Loucy (cell line): ENCODE measurements around the gene BCL2.

Experiments
- H2AFZ ChIP-seq: fragments of 200-600 bp; sonication (generic); 2 replicates; pipeline ENCODE4 v1.6.0; 2016; ENCODE audit warnings: antibody characterized with exemption, mild to moderate bottlenecking, low read length, moderate library complexity
- H3F3A ChIP-seq: fragments of 200-600 bp; 2 replicates; pipeline ENCODE4 v1.6.0; 2016; ENCODE audit warnings: antibody characterized with exemption, low read depth, mild to moderate bottlenecking
- H3K27me3 ChIP-seq: fragments of 200-600 bp; sonication (generic); 2 replicates; pipeline ENCODE4 v1.6.1; 2014; ENCODE audit warnings: low read length, mild to moderate bottlenecking; ENCODE audit not compliant: insufficient read depth, poor library complexity, severe bottlenecking
- H3K36me3 ChIP-seq: fragments of 200-600 bp; sonication (generic); 2 replicates; pipeline ENCODE4 v1.6.1; 2016; ENCODE audit warnings: low read length; ENCODE audit not compliant: insufficient read depth
- H3K4me1 ChIP-seq: fragments of 200-600 bp; sonication (generic); 2 replicates; pipeline ENCODE4 v1.5.1; 2014; ENCODE audit warnings: low read length, mild to moderate bottlenecking; ENCODE audit not compliant: insufficient read depth, poor library complexity, severe bottlenecking
- H3K4me2 ChIP-seq: fragments of 200-600 bp; sonication (generic); 2 replicates; pipeline ENCODE4 v1.6.0; 2014; ENCODE audit warnings: antibody characterized with exemption, low read length, low read depth, mild to moderate bottlenecking; ENCODE audit not compliant: poor library complexity, severe bottlenecking
- H3K4me3 ChIP-seq: fragments of 200-600 bp; sonication (generic); 2 replicates; pipeline ENCODE4 v1.5.1; 2014; ENCODE audit warnings: low read length, mild to moderate bottlenecking, mixed read lengths; ENCODE audit not compliant: poor library complexity, severe bottlenecking
- H3K79me2 ChIP-seq: fragments of 200-600 bp; sonication (generic); 2 replicates; pipeline ENCODE4 v1.6.1; 2014; ENCODE audit warnings: low read length; ENCODE audit not compliant: insufficient read depth
- H3K9ac ChIP-seq: fragments of 200-600 bp; sonication (generic); 2 replicates; pipeline ENCODE4 v1.6.0; 2014; ENCODE audit warnings: mild to moderate bottlenecking, low read depth, low read length, moderate library complexity; ENCODE audit not compliant: poor library complexity, severe bottlenecking
- H3K9me2 ChIP-seq: fragments of 200-600 bp; sonication (generic); replicated peaks from 2 replicates; pipeline ENCODE4 v1.6.1; 2016; ENCODE audit warnings: low read depth, low read length, mixed read lengths
- H3K9me3 ChIP-seq: fragments of 200-600 bp; sonication (generic); 2 replicates; pipeline ENCODE4 v1.6.1; 2014; ENCODE audit warnings: mild to moderate bottlenecking, antibody characterized with exemption, low read length, low read depth; ENCODE audit not compliant: insufficient read depth
- H4K20me1 ChIP-seq: fragments of 200-600 bp; sonication (generic); 2 replicates; pipeline ENCODE4 v1.6.0; 2014; ENCODE audit warnings: antibody characterized with exemption, low read length, mild to moderate bottlenecking; ENCODE audit not compliant: insufficient read depth, poor library complexity, severe bottlenecking
- EZH2phosphoT487 ChIP-seq: fragments of 200-600 bp; IDR thresholded peaks from 2 replicates; pipeline ENCODE4 v1.6.1; 2018; ENCODE audit warnings: antibody characterized with exemption, mild to moderate bottlenecking, moderate library complexity, borderline replicate concordance
- TF ChIP-seq, protein P1 (sequence below): fragments of 200-600 bp; sonication (generic); conservative IDR thresholded peaks from 2 replicates; pipeline ENCODE4 v1.5.1; 2014; ENCODE audit warnings: mild to moderate bottlenecking, antibody characterized with exemption, low read length

Gene BCL2

DNA sequence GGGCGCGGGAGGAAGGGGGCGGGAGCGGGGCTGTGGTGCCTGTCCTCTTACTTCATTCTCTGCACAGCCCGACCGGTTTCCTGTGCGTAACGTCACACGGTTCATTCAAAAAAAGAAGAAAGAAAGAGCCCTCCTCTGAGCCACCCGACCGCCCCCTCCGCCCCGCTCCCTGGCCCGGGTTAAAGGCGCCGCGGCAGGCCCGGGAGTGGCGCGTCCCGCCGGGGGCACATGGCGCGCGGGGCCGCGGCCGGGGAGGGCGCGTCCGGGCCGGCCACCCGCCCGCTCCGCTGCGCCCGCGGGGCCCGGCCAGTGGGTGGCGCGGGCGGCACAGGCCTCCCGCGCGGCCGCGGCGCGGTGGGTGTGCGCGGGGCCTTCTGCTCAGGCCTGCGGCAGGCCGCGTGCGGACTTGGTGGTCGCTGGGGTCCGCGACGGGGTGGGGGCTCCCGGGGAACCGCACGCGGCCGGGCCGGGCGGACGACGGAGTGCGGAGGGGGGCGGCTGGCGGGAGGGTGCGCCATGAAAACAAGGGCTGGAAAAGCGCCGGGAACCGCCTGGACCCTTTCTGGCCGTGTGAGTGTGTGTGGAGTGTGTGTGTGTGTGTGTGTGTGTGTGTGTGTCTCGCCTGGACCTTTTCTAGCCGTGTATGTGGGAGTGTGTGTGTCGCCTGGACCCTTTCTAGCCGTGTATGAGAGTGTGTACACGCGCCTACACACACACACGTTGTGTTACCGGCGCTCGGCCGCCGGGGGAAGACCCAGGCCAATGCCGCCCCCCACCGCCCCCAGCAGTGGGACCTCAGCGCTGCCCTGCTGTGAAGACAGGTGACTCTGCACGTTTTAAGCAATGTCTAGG is 780 bp upstream of the BCL2 start:
- H3F3A ChIP-seq, result peaks cover 8% of the 10 kb centered on the region; the same call in 1 of the 2 replicates
- peaks cover 44% of the 10 kb centered on the region for H3K4me1 ChIP-seq
- TF ChIP-seq, protein P1, sequence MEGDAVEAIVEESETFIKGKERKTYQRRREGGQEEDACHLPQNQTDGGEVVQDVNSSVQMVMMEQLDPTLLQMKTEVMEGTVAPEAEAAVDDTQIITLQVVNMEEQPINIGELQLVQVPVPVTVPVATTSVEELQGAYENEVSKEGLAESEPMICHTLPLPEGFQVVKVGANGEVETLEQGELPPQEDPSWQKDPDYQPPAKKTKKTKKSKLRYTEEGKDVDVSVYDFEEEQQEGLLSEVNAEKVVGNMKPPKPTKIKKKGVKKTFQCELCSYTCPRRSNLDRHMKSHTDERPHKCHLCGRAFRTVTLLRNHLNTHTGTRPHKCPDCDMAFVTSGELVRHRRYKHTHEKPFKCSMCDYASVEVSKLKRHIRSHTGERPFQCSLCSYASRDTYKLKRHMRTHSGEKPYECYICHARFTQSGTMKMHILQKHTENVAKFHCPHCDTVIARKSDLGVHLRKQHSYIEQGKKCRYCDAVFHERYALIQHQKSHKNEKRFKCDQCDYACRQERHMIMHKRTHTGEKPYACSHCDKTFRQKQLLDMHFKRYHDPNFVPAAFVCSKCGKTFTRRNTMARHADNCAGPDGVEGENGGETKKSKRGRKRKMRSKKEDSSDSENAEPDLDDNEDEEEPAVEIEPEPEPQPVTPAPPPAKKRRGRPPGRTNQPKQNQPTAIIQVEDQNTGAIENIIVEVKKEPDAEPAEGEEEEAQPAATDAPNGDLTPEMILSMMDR, result peak; percentile 14; the same call in 1 of the 2 replicates
- no peak for TF ChIP-seq EZH2phosphoT487
- H3K4me2 ChIP-seq, result peak overlapping the region; percentile 70
- H3K36me3 ChIP-seq, result no peaks in the 10 kb centered on the region
- H4K20me1 ChIP-seq, result peaks cover 35% of the 10 kb centered on the region
- H3K9ac ChIP-seq, result peak overlapping the region; percentile 84
- peaks cover 7% of the 10 kb centered on the region for H3K27me3 ChIP-seq
- H3K4me3 ChIP-seq, result peak overlapping the region; percentile 76
- peaks cover 42% of the 10 kb centered on the region for H3K79me2 ChIP-seq
- peak overlapping the region; percentile 62; the same call in 1 of the 2 replicates for H2AFZ ChIP-seq
- no peaks in the 10 kb centered on the region for H3K9me2 ChIP-seq
- H3K9me3 ChIP-seq, result no peaks in the 10 kb centered on the region

DNA sequence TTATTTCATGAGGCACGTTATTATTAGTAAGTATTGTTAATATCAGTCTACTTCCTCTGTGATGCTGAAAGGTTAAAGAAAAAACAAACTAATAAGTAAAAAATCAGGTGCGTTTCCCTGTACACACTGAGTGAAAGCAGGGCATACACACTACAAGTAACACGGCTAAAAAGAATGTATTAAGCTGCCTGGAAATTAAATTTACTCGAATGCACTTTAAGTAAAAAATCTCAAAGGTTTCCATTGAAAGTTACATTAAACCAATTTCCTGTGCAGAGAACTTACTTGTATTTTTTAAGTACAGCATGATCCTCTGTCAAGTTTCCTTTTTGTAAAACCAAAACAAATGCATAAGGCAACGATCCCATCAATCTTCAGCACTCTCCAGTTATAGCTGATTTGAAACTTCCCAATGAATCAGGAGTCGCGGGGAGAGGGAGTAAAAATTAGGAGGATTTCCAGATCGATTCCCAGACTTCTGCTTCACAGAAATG is 633 bp downstream of the BCL2 start:
- no peaks in the 10 kb centered on the region for H3K9me3 ChIP-seq
- H3K4me3 ChIP-seq, result peak overlapping the region; percentile 96
- no peaks in the 10 kb centered on the region for H3K9me2 ChIP-seq
- TF ChIP-seq, protein P1, result no peak
- TF ChIP-seq EZH2phosphoT487, result no peak
- H3K9ac ChIP-seq, result peak overlapping the region; percentile 93
- peaks cover 58% of the 10 kb centered on the region for H3K4me1 ChIP-seq
- peaks cover 7% of the 10 kb centered on the region for H3K27me3 ChIP-seq
- H4K20me1 ChIP-seq, result peaks cover 49% of the 10 kb centered on the region
- H2AFZ ChIP-seq, result peak overlapping the region; percentile 61; the same call in 1 of the 2 replicates
- H3K4me2 ChIP-seq, result peak overlapping the region; percentile 97
- H3F3A ChIP-seq, result peaks cover 8% of the 10 kb centered on the region; the same call in 1 of the 2 replicates
- peaks cover 56% of the 10 kb centered on the region for H3K79me2 ChIP-seq
- no peaks in the 10 kb centered on the region for H3K36me3 ChIP-seq

DNA sequence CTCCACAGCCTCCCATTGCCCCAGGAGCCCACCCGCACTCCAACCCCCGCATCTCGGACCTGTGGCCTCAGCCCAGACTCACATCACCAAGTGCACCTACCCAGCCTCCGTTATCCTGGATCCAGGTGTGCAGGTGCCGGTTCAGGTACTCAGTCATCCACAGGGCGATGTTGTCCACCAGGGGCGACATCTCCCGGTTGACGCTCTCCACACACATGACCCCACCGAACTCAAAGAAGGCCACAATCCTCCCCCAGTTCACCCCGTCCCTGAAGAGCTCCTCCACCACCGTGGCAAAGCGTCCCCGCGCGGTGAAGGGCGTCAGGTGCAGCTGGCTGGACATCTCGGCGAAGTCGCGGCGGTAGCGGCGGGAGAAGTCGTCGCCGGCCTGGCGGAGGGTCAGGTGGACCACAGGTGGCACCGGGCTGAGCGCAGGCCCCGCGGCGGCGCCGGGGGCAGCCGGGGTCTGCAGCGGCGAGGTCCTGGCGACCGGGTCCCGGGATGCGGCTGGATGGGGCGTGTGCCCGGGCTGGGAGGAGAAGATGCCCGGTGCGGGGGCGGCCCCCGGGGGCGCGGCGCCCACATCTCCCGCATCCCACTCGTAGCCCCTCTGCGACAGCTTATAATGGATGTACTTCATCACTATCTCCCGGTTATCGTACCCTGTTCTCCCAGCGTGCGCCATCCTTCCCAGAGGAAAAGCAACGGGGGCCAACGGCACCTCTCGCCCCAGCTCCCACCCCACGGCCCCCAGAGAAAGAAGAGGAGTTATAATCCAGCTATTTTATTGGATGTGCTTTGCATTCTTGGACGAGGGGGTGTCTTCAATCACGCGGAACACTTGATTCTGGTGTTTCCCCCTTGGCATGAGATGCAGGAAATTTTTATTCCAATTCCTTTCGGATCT is 1.3 kb downstream of the BCL2 start:
- no peaks in the 10 kb centered on the region for H3K36me3 ChIP-seq
- peaks cover 63% of the 10 kb centered on the region for H3K79me2 ChIP-seq
- no peak overlapping the region for H2AFZ ChIP-seq
- no peak for TF ChIP-seq EZH2phosphoT487
- TF ChIP-seq, protein P1, result peak; percentile 91
- H3K9me3 ChIP-seq, result no peaks in the 10 kb centered on the region
- H3K9ac ChIP-seq, result peak overlapping the region; percentile 93
- peak overlapping the region; percentile 96 for H3K4me3 ChIP-seq
- H3K4me2 ChIP-seq, result peak overlapping the region; percentile 97
- peaks cover 65% of the 10 kb centered on the region for H3K4me1 ChIP-seq
- H4K20me1 ChIP-seq, result peaks cover 56% of the 10 kb centered on the region
- peaks cover 7% of the 10 kb centered on the region for H3K27me3 ChIP-seq
- H3F3A ChIP-seq, result peaks cover 8% of the 10 kb centered on the region; the same call in 1 of the 2 replicates
- no peaks in the 10 kb centered on the region for H3K9me2 ChIP-seq
